HuH-7.5 (cell line): Measurements from ENCODE around the gene CRY2.

Experiments
- DNase-seq: peaks from one replicate; pipeline ENCODE4 v3.0.0; 2011; ENCODE audit warnings: low spot score

CRY2 gene

GRCh38 chr11:45930951-45931570 lies 83.8 kb downstream of the CRY2 start:
- DNase-seq: no peak

- DNase-seq: no peak
These were observed 84.5 kb downstream of the CRY2 start for GRCh38 chr11:45931739-45932138.

- DNase-seq: no peak
These were observed 84.9 kb downstream of the CRY2 start for GRCh38 chr11:45932217-45932616.
